H9 (cell line): ENCODE results near the gene FAR1. TPM values are rescaled to one million over a fixed set of nuclear protein-coding genes. Genes with fewer than 3 reads are reported as not detected.

Experiments used
- DNase-seq: peaks from one replicate; pipeline ENCODE4 v3.0.0-alpha.2; 2017
- H2AFZ ChIP-seq: one replicate; pipeline ENCODE4 v1.6.1; 2013; ENCODE audit warnings: mild to moderate bottlenecking, low read length, control low read depth, moderate library complexity
- H2AK5ac ChIP-seq: 2 replicates; pipeline ENCODE4 v1.6.1; 2013; ENCODE audit warnings: low read length, control low read depth, mixed read lengths; ENCODE audit not compliant: insufficient read length
- H2BK120ac ChIP-seq: one replicate; pipeline ENCODE4 v1.6.1; 2013; ENCODE audit warnings: low read depth, mild to moderate bottlenecking, low read length, control low read depth, inconsistent platforms; ENCODE audit not compliant: poor library complexity, severe bottlenecking
- H2BK12ac ChIP-seq: 2 replicates; pipeline ENCODE4 v1.6.1; 2013; ENCODE audit warnings: low read length, control low read depth, mixed read lengths, low read depth; ENCODE audit not compliant: insufficient read length
- H2BK15ac ChIP-seq: 2 replicates; pipeline ENCODE4 v1.6.1; 2013; ENCODE audit warnings: low read depth, low read length, control low read depth
- H2BK20ac ChIP-seq: one replicate; pipeline ENCODE4 v1.6.1; 2013; ENCODE audit warnings: low read depth, mild to moderate bottlenecking, low read length, control low read depth, inconsistent platforms; ENCODE audit not compliant: poor library complexity, severe bottlenecking
- H2BK5ac ChIP-seq: 2 replicates; pipeline ENCODE4 v1.6.1; 2013; ENCODE audit warnings: low read length, control low read depth, mixed read lengths; ENCODE audit not compliant: insufficient read length
- H3K14ac ChIP-seq: 2 replicates; pipeline ENCODE4 v1.6.1; 2013; ENCODE audit warnings: low read length, control low read depth; ENCODE audit not compliant: insufficient read depth
- H3K18ac ChIP-seq: 2 replicates; pipeline ENCODE4 v1.6.1; 2013; ENCODE audit warnings: low read depth, mild to moderate bottlenecking, mixed read lengths, low read length, control low read depth; ENCODE audit not compliant: insufficient read length
- H3K23ac ChIP-seq: 2 replicates; pipeline ENCODE4 v1.6.1; 2013; ENCODE audit warnings: low read length, control low read depth, mixed read lengths, low read depth; ENCODE audit not compliant: insufficient read length
- H3K23me2 ChIP-seq: 2 replicates; pipeline ENCODE4 v1.6.1; 2013; ENCODE audit warnings: low read depth, mild to moderate bottlenecking, mixed read lengths, low read length, control low read depth; ENCODE audit not compliant: insufficient read length, poor library complexity, severe bottlenecking
- H3K27ac ChIP-seq: 2 replicates; pipeline ENCODE4 v1.5.1; 2013; ENCODE audit warnings: low read length, control low read depth, mixed read lengths, low read depth; ENCODE audit not compliant: insufficient read length
- H3K27me3 ChIP-seq: 2 replicates; pipeline ENCODE4 v1.6.1; 2013; ENCODE audit warnings: low read length, control low read depth, inconsistent platforms; ENCODE audit not compliant: insufficient read depth
- H3K4ac ChIP-seq: 2 replicates; pipeline ENCODE4 v1.6.1; 2013; ENCODE audit warnings: low read depth, mild to moderate bottlenecking, control low read depth, inconsistent platforms, low read length, moderate library complexity
- H3K4me1 ChIP-seq: 2 replicates; pipeline ENCODE4 v1.6.1; 2013; ENCODE audit warnings: low read length, control low read depth, inconsistent platforms; ENCODE audit not compliant: insufficient read depth
- H3K4me2 ChIP-seq: 2 replicates; pipeline ENCODE4 v1.6.1; 2013; ENCODE audit warnings: low read length, control low read depth, mixed read lengths; ENCODE audit not compliant: insufficient read length, insufficient read depth
- H3K56ac ChIP-seq: 2 replicates; pipeline ENCODE4 v1.6.1; 2013; ENCODE audit warnings: low read depth, mild to moderate bottlenecking, mixed read lengths, low read length, control low read depth; ENCODE audit not compliant: insufficient read length
- H3K79me1 ChIP-seq: 2 replicates; pipeline ENCODE4 v1.6.1; 2013; ENCODE audit warnings: low read depth, mild to moderate bottlenecking, moderate library complexity, low read length, control low read depth, inconsistent platforms; ENCODE audit not compliant: insufficient read depth, poor library complexity, severe bottlenecking
- H3K79me2 ChIP-seq: 2 replicates; pipeline ENCODE4 v1.6.1; 2013; ENCODE audit warnings: low read length, control low read depth, inconsistent platforms; ENCODE audit not compliant: insufficient read depth
- H3K9ac ChIP-seq: 2 replicates; pipeline ENCODE4 v1.6.1; 2013; ENCODE audit warnings: low read length, control low read depth, mixed read lengths; ENCODE audit not compliant: insufficient read length; ENCODE audit errors: extremely low read depth
- H3K9me3 ChIP-seq: one replicate; pipeline ENCODE4 v1.6.1; 2013; ENCODE audit warnings: low read depth, low read length, inconsistent platforms; ENCODE audit not compliant: control insufficient read depth
- H3T11ph ChIP-seq: one replicate; pipeline ENCODE4 v1.6.1; 2013; ENCODE audit warnings: mild to moderate bottlenecking, low read length, control low read depth, inconsistent platforms
- H4K20me1 ChIP-seq: one replicate; pipeline ENCODE4 v1.6.1; 2013; ENCODE audit not compliant: control insufficient read depth, insufficient read length, insufficient read depth
- H4K5ac ChIP-seq: 2 replicates; pipeline ENCODE4 v1.6.1; 2013; ENCODE audit warnings: low read depth, mild to moderate bottlenecking, mixed read lengths, low read length, control low read depth; ENCODE audit not compliant: insufficient read length
- H4K8ac ChIP-seq: replicated peaks from 2 replicates; pipeline ENCODE4 v1.6.1; 2013; ENCODE audit warnings: low read length, control low read depth, mixed read lengths, low read depth; ENCODE audit not compliant: insufficient read length
- H4K91ac ChIP-seq: 2 replicates; pipeline ENCODE4 v1.6.1; 2013; ENCODE audit warnings: low read depth, mild to moderate bottlenecking, moderate library complexity, mixed read lengths, low read length, control low read depth; ENCODE audit not compliant: insufficient read length
- H3K27ac Mint-ChIP-seq, 3 experiments: 2 replicates in 2 of 3; 3 replicates in 1 of 3; pipeline ENCODE4 v1.8.0; 2020 to 2021; ENCODE audit warnings: mixed read lengths in 3 of 3, mild to moderate bottlenecking in 1 of 3, moderate library complexity in 1 of 3
- H3K27me3 Mint-ChIP-seq: 2 replicates; pipeline ENCODE4 v1.8.0; 2021; ENCODE audit warnings: low read depth, mild to moderate bottlenecking, moderate library complexity, mixed read lengths
- H3K36me3 Mint-ChIP-seq, 3 experiments: 2 replicates in 2 of 3; 3 replicates in 1 of 3; pipeline ENCODE4 v1.8.0; 2020 to 2021; ENCODE audit warnings: low read depth in 3 of 3, mixed read lengths in 3 of 3; ENCODE audit not compliant: insufficient read depth in 1 of 3
- H3K4me1 Mint-ChIP-seq, 2 experiments: 2 replicates each; pipeline ENCODE4 v1.8.0; 2020; ENCODE audit warnings: mixed read lengths in 2 of 2
- H3K4me3 Mint-ChIP-seq, 2 experiments: 2 replicates in 1 of 2; 3 replicates in 1 of 2; pipeline ENCODE4 v1.8.0; 2020 to 2021; ENCODE audit warnings: mild to moderate bottlenecking in 2 of 2, mixed read lengths in 2 of 2, moderate library complexity in 1 of 2
- H3K9me3 Mint-ChIP-seq, 2 experiments: 2 replicates in 1 of 2; 3 replicates in 1 of 2; pipeline ENCODE4 v1.8.0; 2020; ENCODE audit warnings: mild to moderate bottlenecking in 2 of 2, mixed read lengths in 2 of 2, moderate library complexity in 1 of 2
- WGBS: extraction: QIAGEN DNeasy Blood & Tissue Kit; methylation state at CpG from one replicate; pipeline ENCODE4 v1.1.7; 2013; ENCODE audit warnings: missing lambda C conversion rate, low lambda C conversion rate, mixed read lengths; ENCODE audit not compliant: insufficient read length; ENCODE audit errors: extremely low coverage; 5-methylcytosine and 5-hydroxymethylcytosine counted together
- long read RNA-seq: library from polyadenylated mRNA; unstranded; transcript quantifications from one replicate; pipeline ENCODE4 v2.0.0, GENCODE V29; 2020
- total RNA-seq: library from RNA; stranded (reverse); gene quantifications from 2 replicates; pipeline ENCODE4 v1.2.1, GENCODE V29; 2021
- TF ChIP-seq, protein P1 (sequence below): fragments of 200-600 bp; sonication (generic); conservative IDR thresholded peaks from 3 replicates; pipeline ENCODE4 v1.8.0; 2021; ENCODE audit warnings: antibody characterized with exemption, mild to moderate bottlenecking

Gene FAR1, protein sequence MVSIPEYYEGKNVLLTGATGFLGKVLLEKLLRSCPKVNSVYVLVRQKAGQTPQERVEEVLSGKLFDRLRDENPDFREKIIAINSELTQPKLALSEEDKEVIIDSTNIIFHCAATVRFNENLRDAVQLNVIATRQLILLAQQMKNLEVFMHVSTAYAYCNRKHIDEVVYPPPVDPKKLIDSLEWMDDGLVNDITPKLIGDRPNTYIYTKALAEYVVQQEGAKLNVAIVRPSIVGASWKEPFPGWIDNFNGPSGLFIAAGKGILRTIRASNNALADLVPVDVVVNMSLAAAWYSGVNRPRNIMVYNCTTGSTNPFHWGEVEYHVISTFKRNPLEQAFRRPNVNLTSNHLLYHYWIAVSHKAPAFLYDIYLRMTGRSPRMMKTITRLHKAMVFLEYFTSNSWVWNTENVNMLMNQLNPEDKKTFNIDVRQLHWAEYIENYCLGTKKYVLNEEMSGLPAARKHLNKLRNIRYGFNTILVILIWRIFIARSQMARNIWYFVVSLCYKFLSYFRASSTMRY
- 72.5 and 77.0 TPM in 2 replicates for total RNA-seq
- long read RNA-seq, full-length matches to known transcripts, result 138 of 173 reads
- long read RNA-seq, partial matches to known transcripts, result 25 of 173 reads
- long read RNA-seq, other reads (novel, unspliced or antisense), result 10 of 173 reads

DNA sequence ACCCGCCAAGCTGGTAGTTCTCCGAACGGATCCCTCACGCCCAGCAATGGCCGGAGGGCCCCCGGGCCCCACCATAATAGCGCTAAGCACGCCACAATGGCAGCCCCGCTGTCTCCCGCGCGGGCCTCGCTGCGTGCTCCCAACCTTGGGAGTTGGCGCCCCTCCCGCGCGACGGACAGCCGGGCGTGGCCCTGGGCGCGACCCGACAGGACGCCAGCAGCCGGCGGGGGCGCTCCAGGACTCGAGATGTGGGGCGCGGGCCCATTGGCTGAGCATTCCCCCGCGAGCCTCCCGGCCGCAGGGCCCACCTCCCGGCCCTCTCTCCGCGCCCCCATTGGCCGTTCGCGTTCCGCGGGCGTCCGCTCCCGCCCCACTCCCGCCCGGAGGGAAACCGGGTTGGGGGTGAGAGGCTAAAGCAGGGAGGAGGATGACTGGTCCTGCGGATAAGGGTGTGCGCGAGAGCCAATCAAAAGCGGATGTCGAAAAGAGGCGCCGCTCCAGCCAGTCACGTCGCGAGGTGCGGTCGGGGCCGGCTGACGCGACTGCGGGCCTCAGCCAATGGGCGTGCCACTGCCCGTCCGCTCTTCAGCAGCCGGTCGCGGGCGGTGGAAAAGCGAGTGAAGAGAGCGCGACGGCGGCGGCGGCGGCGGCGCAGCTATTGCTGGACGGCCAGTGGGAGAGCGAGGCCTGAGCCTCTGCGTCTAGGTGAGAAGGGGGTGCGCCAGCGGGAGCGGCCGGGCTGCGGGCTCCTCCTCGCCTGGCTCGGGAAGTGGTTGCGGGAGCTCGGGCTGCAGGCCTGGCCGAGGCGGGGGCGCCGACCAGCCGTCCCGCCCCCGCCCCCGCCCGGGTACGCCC lies at the start of gene FAR1:
Gene FAR1, plus strand, starts transcription at position 567 of the 855 bp plus-strand sequence. CDS start 26,098 bp downstream, outside the sequence.
- Histone ChIP-seq H4K8ac (no peak within 1 kb of the TSS), H4K91ac (no peak within 1 kb of the TSS), H4K20me1 (no peaks in the 10 kb centered on the region), H3K79me2 (peaks cover 36% of the 10 kb centered on the region; the same call in 1 of the 2 replicates), H3T11ph (no peak within 1 kb of the TSS), H2BK120ac (no peak within 1 kb of the TSS), H2BK12ac (no peak within 1 kb of the TSS), H2BK5ac (no peak within 1 kb of the TSS), H2BK20ac (no peak within 1 kb of the TSS), H2BK15ac (no peak within 1 kb of the TSS), H3K4me1 (no peaks in the 10 kb centered on the region; the same call in 1 of the 2 replicates), H3K9me3 (no peaks in the 10 kb centered on the region), H3K27ac (no peak within 1 kb of the TSS), H3K14ac (peak within 1 kb of the TSS; percentile 55; the same call in 1 of the 2 replicates), H3K4me2 (peak within 1 kb of the TSS; percentile 99), H3K27me3 (no peaks in the 10 kb centered on the region), H2AK5ac (no peak within 1 kb of the TSS), H4K5ac (no peak within 1 kb of the TSS), H3K23me2 (peaks cover 11% of the 10 kb centered on the region), H3K18ac (peak within 1 kb of the TSS; percentile 35), H3K23ac (no peak within 1 kb of the TSS), H2AFZ (peak within 1 kb of the TSS; percentile 74), H3K79me1 (no peaks in the 10 kb centered on the region), H3K9ac (peak within 1 kb of the TSS; percentile 78), H3K4ac (no peak within 1 kb of the TSS), H3K56ac (no peak within 1 kb of the TSS)
- peak within 1 kb of the TSS; percentile 87 to 98 (median 95) for H3K27ac Mint-ChIP-seq
- no peaks in the 10 kb centered on the region; a peak in 1 of 7 replicates for H3K36me3 Mint-ChIP-seq
- DNase-seq, result peak; percentile 99
- peaks cover 39 to 40% of the 10 kb centered on the region in 2 experiments for H3K4me1 Mint-ChIP-seq
- no peaks in the 10 kb centered on the region for H3K9me3 Mint-ChIP-seq
- TF ChIP-seq, protein P1, sequence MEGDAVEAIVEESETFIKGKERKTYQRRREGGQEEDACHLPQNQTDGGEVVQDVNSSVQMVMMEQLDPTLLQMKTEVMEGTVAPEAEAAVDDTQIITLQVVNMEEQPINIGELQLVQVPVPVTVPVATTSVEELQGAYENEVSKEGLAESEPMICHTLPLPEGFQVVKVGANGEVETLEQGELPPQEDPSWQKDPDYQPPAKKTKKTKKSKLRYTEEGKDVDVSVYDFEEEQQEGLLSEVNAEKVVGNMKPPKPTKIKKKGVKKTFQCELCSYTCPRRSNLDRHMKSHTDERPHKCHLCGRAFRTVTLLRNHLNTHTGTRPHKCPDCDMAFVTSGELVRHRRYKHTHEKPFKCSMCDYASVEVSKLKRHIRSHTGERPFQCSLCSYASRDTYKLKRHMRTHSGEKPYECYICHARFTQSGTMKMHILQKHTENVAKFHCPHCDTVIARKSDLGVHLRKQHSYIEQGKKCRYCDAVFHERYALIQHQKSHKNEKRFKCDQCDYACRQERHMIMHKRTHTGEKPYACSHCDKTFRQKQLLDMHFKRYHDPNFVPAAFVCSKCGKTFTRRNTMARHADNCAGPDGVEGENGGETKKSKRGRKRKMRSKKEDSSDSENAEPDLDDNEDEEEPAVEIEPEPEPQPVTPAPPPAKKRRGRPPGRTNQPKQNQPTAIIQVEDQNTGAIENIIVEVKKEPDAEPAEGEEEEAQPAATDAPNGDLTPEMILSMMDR, result peak; percentile 57
- no peaks in the 10 kb centered on the region; the same call in 1 of the 2 replicates for H3K27me3 Mint-ChIP-seq
- no CpG with 5 or more reads among the region's 104 CpGs for WGBS
- H3K4me3 Mint-ChIP-seq, result peak within 1 kb of the TSS; percentile 98
